ENCODE data around the gene KIF17. TPM values are rescaled to one million over a fixed set of nuclear protein-coding genes. Genes with fewer than 3 reads are reported as not detected.

Gene KIF17
- total and polyA plus RNA-seq, 2 of the 8 experiments (the other 6 are each of a cell fraction or from before 2014, with no cell fraction given), result 6.9 to 10.4 TPM

- TF ChIP-seq, protein P1, sequence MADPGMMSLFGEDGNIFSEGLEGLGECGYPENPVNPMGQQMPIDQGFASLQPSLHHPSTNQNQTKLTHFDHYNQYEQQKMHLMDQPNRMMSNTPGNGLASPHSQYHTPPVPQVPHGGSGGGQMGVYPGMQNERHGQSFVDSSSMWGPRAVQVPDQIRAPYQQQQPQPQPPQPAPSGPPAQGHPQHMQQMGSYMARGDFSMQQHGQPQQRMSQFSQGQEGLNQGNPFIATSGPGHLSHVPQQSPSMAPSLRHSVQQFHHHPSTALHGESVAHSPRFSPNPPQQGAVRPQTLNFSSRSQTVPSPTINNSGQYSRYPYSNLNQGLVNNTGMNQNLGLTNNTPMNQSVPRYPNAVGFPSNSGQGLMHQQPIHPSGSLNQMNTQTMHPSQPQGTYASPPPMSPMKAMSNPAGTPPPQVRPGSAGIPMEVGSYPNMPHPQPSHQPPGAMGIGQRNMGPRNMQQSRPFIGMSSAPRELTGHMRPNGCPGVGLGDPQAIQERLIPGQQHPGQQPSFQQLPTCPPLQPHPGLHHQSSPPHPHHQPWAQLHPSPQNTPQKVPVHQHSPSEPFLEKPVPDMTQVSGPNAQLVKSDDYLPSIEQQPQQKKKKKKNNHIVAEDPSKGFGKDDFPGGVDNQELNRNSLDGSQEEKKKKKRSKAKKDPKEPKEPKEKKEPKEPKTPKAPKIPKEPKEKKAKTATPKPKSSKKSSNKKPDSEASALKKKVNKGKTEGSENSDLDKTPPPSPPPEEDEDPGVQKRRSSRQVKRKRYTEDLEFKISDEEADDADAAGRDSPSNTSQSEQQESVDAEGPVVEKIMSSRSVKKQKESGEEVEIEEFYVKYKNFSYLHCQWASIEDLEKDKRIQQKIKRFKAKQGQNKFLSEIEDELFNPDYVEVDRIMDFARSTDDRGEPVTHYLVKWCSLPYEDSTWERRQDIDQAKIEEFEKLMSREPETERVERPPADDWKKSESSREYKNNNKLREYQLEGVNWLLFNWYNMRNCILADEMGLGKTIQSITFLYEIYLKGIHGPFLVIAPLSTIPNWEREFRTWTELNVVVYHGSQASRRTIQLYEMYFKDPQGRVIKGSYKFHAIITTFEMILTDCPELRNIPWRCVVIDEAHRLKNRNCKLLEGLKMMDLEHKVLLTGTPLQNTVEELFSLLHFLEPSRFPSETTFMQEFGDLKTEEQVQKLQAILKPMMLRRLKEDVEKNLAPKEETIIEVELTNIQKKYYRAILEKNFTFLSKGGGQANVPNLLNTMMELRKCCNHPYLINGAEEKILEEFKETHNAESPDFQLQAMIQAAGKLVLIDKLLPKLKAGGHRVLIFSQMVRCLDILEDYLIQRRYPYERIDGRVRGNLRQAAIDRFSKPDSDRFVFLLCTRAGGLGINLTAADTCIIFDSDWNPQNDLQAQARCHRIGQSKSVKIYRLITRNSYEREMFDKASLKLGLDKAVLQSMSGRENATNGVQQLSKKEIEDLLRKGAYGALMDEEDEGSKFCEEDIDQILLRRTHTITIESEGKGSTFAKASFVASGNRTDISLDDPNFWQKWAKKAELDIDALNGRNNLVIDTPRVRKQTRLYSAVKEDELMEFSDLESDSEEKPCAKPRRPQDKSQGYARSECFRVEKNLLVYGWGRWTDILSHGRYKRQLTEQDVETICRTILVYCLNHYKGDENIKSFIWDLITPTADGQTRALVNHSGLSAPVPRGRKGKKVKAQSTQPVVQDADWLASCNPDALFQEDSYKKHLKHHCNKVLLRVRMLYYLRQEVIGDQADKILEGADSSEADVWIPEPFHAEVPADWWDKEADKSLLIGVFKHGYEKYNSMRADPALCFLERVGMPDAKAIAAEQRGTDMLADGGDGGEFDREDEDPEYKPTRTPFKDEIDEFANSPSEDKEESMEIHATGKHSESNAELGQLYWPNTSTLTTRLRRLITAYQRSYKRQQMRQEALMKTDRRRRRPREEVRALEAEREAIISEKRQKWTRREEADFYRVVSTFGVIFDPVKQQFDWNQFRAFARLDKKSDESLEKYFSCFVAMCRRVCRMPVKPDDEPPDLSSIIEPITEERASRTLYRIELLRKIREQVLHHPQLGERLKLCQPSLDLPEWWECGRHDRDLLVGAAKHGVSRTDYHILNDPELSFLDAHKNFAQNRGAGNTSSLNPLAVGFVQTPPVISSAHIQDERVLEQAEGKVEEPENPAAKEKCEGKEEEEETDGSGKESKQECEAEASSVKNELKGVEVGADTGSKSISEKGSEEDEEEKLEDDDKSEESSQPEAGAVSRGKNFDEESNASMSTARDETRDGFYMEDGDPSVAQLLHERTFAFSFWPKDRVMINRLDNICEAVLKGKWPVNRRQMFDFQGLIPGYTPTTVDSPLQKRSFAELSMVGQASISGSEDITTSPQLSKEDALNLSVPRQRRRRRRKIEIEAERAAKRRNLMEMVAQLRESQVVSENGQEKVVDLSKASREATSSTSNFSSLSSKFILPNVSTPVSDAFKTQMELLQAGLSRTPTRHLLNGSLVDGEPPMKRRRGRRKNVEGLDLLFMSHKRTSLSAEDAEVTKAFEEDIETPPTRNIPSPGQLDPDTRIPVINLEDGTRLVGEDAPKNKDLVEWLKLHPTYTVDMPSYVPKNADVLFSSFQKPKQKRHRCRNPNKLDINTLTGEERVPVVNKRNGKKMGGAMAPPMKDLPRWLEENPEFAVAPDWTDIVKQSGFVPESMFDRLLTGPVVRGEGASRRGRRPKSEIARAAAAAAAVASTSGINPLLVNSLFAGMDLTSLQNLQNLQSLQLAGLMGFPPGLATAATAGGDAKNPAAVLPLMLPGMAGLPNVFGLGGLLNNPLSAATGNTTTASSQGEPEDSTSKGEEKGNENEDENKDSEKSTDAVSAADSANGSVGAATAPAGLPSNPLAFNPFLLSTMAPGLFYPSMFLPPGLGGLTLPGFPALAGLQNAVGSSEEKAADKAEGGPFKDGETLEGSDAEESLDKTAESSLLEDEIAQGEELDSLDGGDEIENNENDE (IDR thresholded peaks at IDR 0.05; ENCODE audit: insufficient replicate concordance, low read length), result no peak
- no peak for TF ChIP-seq NANOG (IDR thresholded peaks at IDR 0.05; ENCODE audit: insufficient read depth, low read depth, low read length, poor library complexity, severe bottlenecking)
- no peak for TF ChIP-seq RFX5 (IDR thresholded peaks at IDR 0.05; ENCODE audit: borderline replicate concordance, low read depth, low read length)
- no peak for TF ChIP-seq KDM4A (IDR thresholded peaks at IDR 0.05; ENCODE audit: low read depth, low read length, severe bottlenecking)
- no peak for TF ChIP-seq RAD21 (IDR thresholded peaks at IDR 0.05 in 1 of 2, conservative IDR thresholded peaks at IDR 0.05 in 1 of 2; ENCODE audit: low read depth in 2 of 2, low read length in 2 of 2)
- TF ChIP-seq POLR2AphosphoS5 (IDR thresholded peaks at IDR 0.05; ENCODE audit: low read depth, low read length), result no peak
- no peak for TF ChIP-seq EZH2 (IDR thresholded peaks at IDR 0.05; ENCODE audit: low read depth, low read length, severe bottlenecking)
- TF ChIP-seq USF2 (IDR thresholded peaks at IDR 0.05; ENCODE audit: low read length), result no peak
- TF ChIP-seq CEBPB (IDR thresholded peaks at IDR 0.05; ENCODE audit: low read depth, low read length), result no peak
Observed at GRCh38 chr1:20695515-20695914, 22.3 kb downstream of the KIF17 start (continued).
